Cardiac fibroblast (primary cell): ENCODE data around the gene ABCC12.
A peak's percentile ranks its signal among the peaks of the same experiment; 100 is the strongest.

Source experiments
- DNase-seq, 2 donors: peaks; one replicate each; pipeline versions ENCODE4 v3.0.0 to v3.0.0-alpha.2; 2010; ENCODE audit warnings: low read depth in 2 of 2
- H3K4me3 ChIP-seq, 2 donors: replicated peaks in 1 of 2; 1 replicate in 1 of 2; 2 replicates in 1 of 2; pipeline ENCODE4 v1.5.1; 2011; ENCODE audit warnings: low read depth in 2 of 2, low read length in 2 of 2, mild to moderate bottlenecking in 2 of 2, moderate library complexity in 1 of 2
- CTCF ChIP-seq: IDR thresholded peaks from one replicate; pipeline ENCODE4 v1.5.1; 2011; ENCODE audit warnings: low read depth, mild to moderate bottlenecking, low read length, inconsistent platforms

Gene ABCC12

GRCh38 chr16:48155926-48156789, at the start of gene ABCC12:
ABCC12 (minus strand) TSS chr16:48155993; CDS start chr16:48146424, 9,569 bp downstream.
- no peak within 1 kb of the TSS for H3K4me3 ChIP-seq
- no peak for TF ChIP-seq CTCF
- no peak for DNase-seq

GRCh38 chr16:48204825-48205151, 49.0 kb upstream of the ABCC12 start:
- TF ChIP-seq CTCF = no peak
- H3K4me3 ChIP-seq = no peak overlapping the region
- no peak for DNase-seq

GRCh38 chr16:48203974-48204824, 48.4 kb upstream of the ABCC12 start:
- H3K4me3 ChIP-seq = no peak overlapping the region
- TF ChIP-seq CTCF = no peak
- DNase-seq = no peak

- DNase-seq = no peak
- no peak overlapping the region for H3K4me3 ChIP-seq
- TF ChIP-seq CTCF = no peak
Measured at GRCh38 chr16:48201515-48202201, 45.9 kb upstream of the ABCC12 start.

GRCh38 chr16:48197294-48197693, 41.5 kb upstream of the ABCC12 start:
- DNase-seq = no peak
- no peak overlapping the region for H3K4me3 ChIP-seq
- no peak for TF ChIP-seq CTCF

GRCh38 chr16:48194828-48195556, 39.2 kb upstream of the ABCC12 start:
- peak; percentile 15 to 38 for DNase-seq
- H3K4me3 ChIP-seq = no peak overlapping the region
- no peak for TF ChIP-seq CTCF
